Measurements from ENCODE around the gene CHST12.

DNA sequence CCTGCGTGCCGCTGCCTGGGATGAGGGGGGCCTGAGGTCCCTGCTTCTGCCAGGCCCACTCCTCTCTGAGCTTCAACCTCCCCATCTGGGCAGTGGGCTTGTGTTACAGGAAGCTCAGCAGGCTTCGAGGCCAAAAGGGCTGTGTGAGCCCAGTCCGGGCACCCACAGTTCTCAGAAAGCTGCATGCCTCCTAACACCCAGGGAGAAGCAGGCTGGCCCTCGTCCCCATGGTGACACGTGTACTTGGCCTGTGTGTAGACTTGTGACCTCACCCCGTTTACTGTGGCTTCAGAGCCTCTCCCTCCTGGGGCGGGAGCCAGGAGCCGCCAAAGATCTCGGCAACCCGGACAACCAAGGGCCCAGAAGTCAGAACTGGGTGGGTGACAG lies 75.0 kb downstream of the CHST12 start:
- TF ChIP-seq CTCF (conservative IDR thresholded peaks at IDR 0.05; ENCODE audit: low read depth, low read length) (no peak), EZH2phosphoT487 (IDR thresholded peaks at IDR 0.05; ENCODE audit: borderline replicate concordance, low read length) (no peak)
